ENCODE results near the gene BAMBI.

- TF ChIP-seq ZNF174 (tag by site-specific recombination; IDR thresholded peaks at IDR 0.05), result no peak
- no peak for TF ChIP-seq ZNF623 (tag by site-specific recombination; IDR thresholded peaks at IDR 0.05)
- TF ChIP-seq CTCF (tag by site-specific recombination; IDR thresholded peaks at IDR 0.05), result no peak
- no peak for TF ChIP-seq ZNF24 (tag by site-specific recombination; IDR thresholded peaks at IDR 0.05)
- no peak for TF ChIP-seq ZBTB17 (tag by site-specific recombination; IDR thresholded peaks at IDR 0.05)
- TF ChIP-seq KLF7 (tag by site-specific recombination; IDR thresholded peaks at IDR 0.05; ENCODE audit: borderline replicate concordance), result no peak
- TF ChIP-seq MEIS1 (CRISPR knock-in tag; IDR thresholded peaks at IDR 0.05; ENCODE audit: borderline replicate concordance), result no peak
Measured at GRCh38 chr10:28680358-28680752, 3.0 kb downstream of the BAMBI start.
